Stomach (tissue), 9 donors: ENCODE data around the gene SPSB4. TPM values are rescaled to one million over a fixed set of nuclear protein-coding genes. Genes with fewer than 3 reads are reported as not detected.
"Not testable (repeated sequence)": the region's sequence is repeated elsewhere in the genome, so short reads cannot be mapped to it uniquely, and the experiment has no call there.

ENCODE experiments used
- DNase-seq, 2 donors: peaks; one replicate each; pipeline versions ENCODE4 v3.0.0 to v3.0.0-alpha.2; 2013 to 2019
- H3K27ac ChIP-seq, 5 donors: fragments of 200-600 bp in 4 of 5; sonication (generic) in 4 of 5; one replicate each; pipeline ENCODE4 v1.5.1; 2013 to 2019; ENCODE audit warnings: mild to moderate bottlenecking in 1 of 5, moderate library complexity in 1 of 5
- H3K27me3 ChIP-seq, 3 donors: fragments of 200-600 bp; sonication (generic); one replicate each; pipeline ENCODE4 v1.5.1; 2017 to 2019; ENCODE audit warnings: mixed run types in 1 of 3
- H3K36me3 ChIP-seq, 4 donors: fragments of 200-600 bp; sonication (generic); 1 replicate in 3 of 4; 2 replicates in 1 of 4; pipeline ENCODE4 v1.5.1; 2016 to 2019
- H3K4me1 ChIP-seq, 4 donors: fragments of 200-600 bp; sonication (generic); one replicate each; pipeline ENCODE4 v1.5.1; 2016 to 2019
- H3K4me3 ChIP-seq, 4 donors: fragments of 200-600 bp; sonication (generic) in 3 of 4; one replicate each; pipeline ENCODE4 v1.5.1; 2016 to 2019; ENCODE audit warnings: mild to moderate bottlenecking in 1 of 4
- H3K9me3 ChIP-seq, 4 donors: fragments of 200-600 bp; sonication (generic); one replicate each; pipeline ENCODE4 v1.5.1; 2016 to 2019
- EP300 ChIP-seq: sonication (generic); formaldehyde crosslinking; IDR thresholded peaks from one replicate; pipeline ENCODE4 v1.6.1; 2017; ENCODE audit warnings: antibody characterized with exemption
- POLR2A ChIP-seq, 4 donors: fragments of 450-650 bp; IDR thresholded peaks; one replicate each; pipeline ENCODE4 v1.6.1; 2016; ENCODE audit warnings: antibody characterized with exemption in 4 of 4, control low read depth in 2 of 4, mild to moderate bottlenecking in 1 of 4, moderate library complexity in 1 of 4
- POLR2AphosphoS5 ChIP-seq, 3 donors: sonication (generic); formaldehyde crosslinking; IDR thresholded peaks; one replicate each; pipeline ENCODE4 v1.6.1; 2016; ENCODE audit warnings: antibody characterized with exemption in 3 of 3
- WGBS, 5 donors: extraction: QIAGEN DNeasy Blood & Tissue Kit in 3 of 5; methylation state at CpG; one replicate each; pipeline versions ENCODE4 v1.1.5 to v1.1.7; 2013 to 2018; 5-methylcytosine and 5-hydroxymethylcytosine counted together
- intact Hi-C: fragments of 100-400 bp; cut with DNase I; formaldehyde crosslinking; loops from one replicate; pipeline ENCODE4 v1.15.1; 2023; ENCODE audit warnings: low total_unique reads
- polyA plus RNA-seq, 3 donors: library from polyadenylated mRNA; stranded (reverse); fragments of 200-250 nt; gene quantifications; one replicate each; pipeline ENCODE4 v1.2.3, GENCODE V29; 2013
- total RNA-seq, 5 donors: library from RNA; depleted of rRNA; stranded (reverse); fragments of >200 nt; gene quantifications; one replicate each; pipeline versions ENCODE4 v1.1.0 to v1.2.3, GENCODE V29; 2014 to 2016
- TF ChIP-seq, protein P1 (sequence below), 7 experiments: fragments of 450-650 bp in 4 of 7; fragments of 200-600 bp in 3 of 7; sonication (generic) in 3 of 7; IDR thresholded peaks; one replicate each; pipeline ENCODE4 v1.5.1; 2016 to 2019; ENCODE audit warnings: antibody characterized with exemption in 7 of 7, control low read depth in 2 of 7, mild to moderate bottlenecking in 1 of 7
- donor health status: healthy with polysubstance abuse.
- donor health status: Bipolar disorder and iron deficiency.
- donor health status: healthy.

SPSB4 gene
- total and polyA plus RNA-seq, 8 donors, result 0.05 to 2.4 (median 1.8) TPM; not detected in 5

DNA sequence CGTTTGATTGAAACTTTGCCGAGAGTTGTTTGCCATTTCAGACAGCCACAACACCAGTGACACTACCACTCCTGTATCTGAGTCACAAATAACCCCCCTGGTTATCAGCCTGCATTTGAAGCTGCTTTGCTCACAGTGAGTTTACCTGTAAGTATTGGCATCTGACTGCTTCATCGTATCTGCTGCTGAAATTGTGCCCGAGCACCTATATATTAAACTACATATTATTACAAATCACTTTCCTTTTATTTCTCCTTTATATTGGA, 39.2 kb upstream of the SPSB4 start:
- Histone ChIP-seq H3K27ac (no peak overlapping the region), H3K4me3 (no peak overlapping the region), H3K9me3 (no peaks in the 10 kb centered on the region), H3K36me3 (no peaks in the 10 kb centered on the region), H3K4me1 (peaks cover 0 to 8% (median 0%) of the 10 kb centered on the region in 4 donors), H3K27me3 (peaks cover 0 to 3% (median 0%) of the 10 kb centered on the region in 3 donors)
- 42 to 58% (median 49%) methylated on average over 4 of the region's 4 CpGs for WGBS, 5 donors
- no peak for DNase-seq
- TF ChIP-seq POLR2A (IDR thresholded peaks at IDR 0.05), result no peak
- no peak for TF ChIP-seq EP300
- intact Hi-C loops, result loop anchor here (10.0 kb wide), 1 partner anchor 93 kb away; no protein-coding TSS in a partner anchor

DNA sequence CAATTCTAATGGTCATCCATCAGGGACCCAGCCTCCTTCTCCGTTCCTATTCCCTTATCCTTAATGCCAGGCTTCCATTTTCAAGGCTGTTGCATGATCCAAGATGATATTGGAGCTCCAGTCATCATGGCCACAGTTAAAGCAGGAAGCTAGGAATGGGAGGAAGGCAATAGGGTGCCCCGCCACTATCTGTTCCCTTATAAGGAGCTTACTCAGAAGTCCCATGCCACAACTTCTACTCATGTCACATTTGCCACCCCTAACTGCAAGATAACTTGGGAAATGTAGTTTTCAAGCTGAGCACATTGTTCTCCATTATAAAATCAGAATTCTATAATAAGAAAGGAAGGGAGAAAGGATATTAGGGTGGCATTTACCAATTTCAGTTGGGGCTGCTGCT, 38.6 kb upstream of the SPSB4 start:
- peaks cover 0 to 3% (median 0%) of the 10 kb centered on the region in 3 donors for H3K27me3 ChIP-seq
- intact Hi-C loops, result loop anchor here (10.0 kb wide), 1 partner anchor 92 kb away; no protein-coding TSS in a partner anchor
- WGBS, 5 donors, result 90 to 95% (median 93%) methylated on average over 2 of the region's 2 CpGs

DNA sequence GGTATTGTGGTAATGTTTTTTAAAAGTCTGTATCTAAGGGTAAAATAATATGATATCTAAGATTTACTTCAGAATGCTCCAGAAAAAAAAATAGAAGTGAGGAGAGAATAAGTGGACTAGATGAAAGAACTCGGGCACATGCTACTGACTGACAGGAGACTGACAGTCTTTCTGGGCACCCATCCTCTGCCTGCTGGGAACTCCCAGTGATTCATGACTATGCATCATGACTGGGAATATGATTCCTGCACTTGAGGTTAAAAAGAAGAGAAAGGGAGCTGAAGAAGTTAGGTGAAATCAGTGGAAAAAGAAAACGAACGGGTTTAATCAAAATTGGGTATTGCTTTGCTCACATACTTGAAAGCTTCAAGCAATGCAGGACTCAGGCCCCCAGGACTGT, 35.7 kb upstream of the SPSB4 start:
- H3K9me3 ChIP-seq, result no peaks in the 10 kb centered on the region
- H3K4me3 ChIP-seq, result no peak overlapping the region
- DNase-seq, result no peak
- no peak for TF ChIP-seq POLR2A (IDR thresholded peaks at IDR 0.05)
- TF ChIP-seq EP300, result no peak
- TF ChIP-seq, protein P1, sequence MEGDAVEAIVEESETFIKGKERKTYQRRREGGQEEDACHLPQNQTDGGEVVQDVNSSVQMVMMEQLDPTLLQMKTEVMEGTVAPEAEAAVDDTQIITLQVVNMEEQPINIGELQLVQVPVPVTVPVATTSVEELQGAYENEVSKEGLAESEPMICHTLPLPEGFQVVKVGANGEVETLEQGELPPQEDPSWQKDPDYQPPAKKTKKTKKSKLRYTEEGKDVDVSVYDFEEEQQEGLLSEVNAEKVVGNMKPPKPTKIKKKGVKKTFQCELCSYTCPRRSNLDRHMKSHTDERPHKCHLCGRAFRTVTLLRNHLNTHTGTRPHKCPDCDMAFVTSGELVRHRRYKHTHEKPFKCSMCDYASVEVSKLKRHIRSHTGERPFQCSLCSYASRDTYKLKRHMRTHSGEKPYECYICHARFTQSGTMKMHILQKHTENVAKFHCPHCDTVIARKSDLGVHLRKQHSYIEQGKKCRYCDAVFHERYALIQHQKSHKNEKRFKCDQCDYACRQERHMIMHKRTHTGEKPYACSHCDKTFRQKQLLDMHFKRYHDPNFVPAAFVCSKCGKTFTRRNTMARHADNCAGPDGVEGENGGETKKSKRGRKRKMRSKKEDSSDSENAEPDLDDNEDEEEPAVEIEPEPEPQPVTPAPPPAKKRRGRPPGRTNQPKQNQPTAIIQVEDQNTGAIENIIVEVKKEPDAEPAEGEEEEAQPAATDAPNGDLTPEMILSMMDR (IDR thresholded peaks at IDR 0.05), result no peak
- TF ChIP-seq POLR2AphosphoS5 (IDR thresholded peaks at IDR 0.05), result no peak
- no peaks in the 10 kb centered on the region for H3K36me3 ChIP-seq
- intact Hi-C loops, result loop anchor here (10.0 kb wide), 1 partner anchor 89 kb away; no protein-coding TSS in a partner anchor
- peaks cover 0 to 8% (median 0%) of the 10 kb centered on the region in 4 donors for H3K4me1 ChIP-seq
- WGBS, 5 donors, result 82 to 93% (median 91%) methylated on average over 3 of the region's 3 CpGs
- H3K27me3 ChIP-seq, result peaks cover 0 to 1% (median 0%) of the 10 kb centered on the region in 3 donors
- H3K27ac ChIP-seq, result no peak overlapping the region

More for the DNA sequence above, 38.6 kb upstream of the SPSB4 start:
- DNase-seq, result no peak
- TF ChIP-seq POLR2AphosphoS5 (IDR thresholded peaks at IDR 0.05) (no peak), EP300 (no peak), POLR2A (IDR thresholded peaks at IDR 0.05) (no peak)
- TF ChIP-seq, protein P1 (IDR thresholded peaks at IDR 0.05), result no peak
- H3K36me3 ChIP-seq, result no peaks in the 10 kb centered on the region
- no peak overlapping the region for H3K4me3 ChIP-seq
- H3K4me1 ChIP-seq, result peaks cover 0 to 8% (median 0%) of the 10 kb centered on the region in 4 donors
- no peaks in the 10 kb centered on the region for H3K9me3 ChIP-seq
- no peak overlapping the region for H3K27ac ChIP-seq

DNA sequence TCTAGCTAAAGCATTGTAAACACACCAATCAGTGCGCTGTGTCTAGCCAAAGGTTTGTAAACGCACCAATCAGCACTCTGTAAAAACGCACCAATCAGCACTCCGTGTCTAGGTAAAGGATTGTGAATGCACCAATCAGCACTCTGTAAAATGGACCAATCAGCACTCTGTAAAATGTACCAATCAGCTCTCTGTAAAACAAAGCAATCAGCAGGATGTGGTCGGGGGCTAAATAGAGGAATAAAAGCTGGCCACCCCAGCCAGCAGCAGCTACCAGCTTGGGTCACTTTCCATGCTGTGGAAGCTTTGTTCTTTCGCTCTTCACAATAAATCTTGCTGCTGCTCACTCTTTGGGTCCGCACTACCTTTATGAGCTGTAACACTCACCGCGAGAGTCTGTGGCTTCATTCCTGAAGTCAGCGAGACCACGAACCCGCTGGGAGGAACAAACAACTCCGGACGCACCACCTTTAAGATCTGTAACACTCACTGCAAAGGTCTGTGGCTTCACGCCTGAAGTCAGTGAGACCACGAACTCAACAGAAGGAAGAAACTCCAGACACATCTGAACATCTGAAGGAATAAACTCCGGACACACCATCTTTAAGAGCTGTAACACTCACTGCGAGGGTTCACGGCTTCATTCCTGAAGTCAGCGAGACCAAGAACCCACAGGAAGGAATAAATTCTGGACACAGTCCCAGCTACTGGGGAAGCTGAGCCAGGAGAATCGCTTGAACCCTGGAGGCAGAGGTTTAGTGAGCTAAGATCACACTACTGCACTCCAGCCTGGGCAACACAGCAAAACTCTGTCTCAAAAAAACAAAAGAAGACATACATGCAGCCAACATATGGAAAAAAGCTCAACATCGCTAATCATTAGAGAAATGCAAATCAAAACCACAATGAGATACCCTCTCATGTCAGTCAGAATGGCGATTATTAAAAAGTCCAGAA, 33.5 kb upstream of the SPSB4 start:
- not testable (repeated sequence) for H3K36me3 ChIP-seq, H3K9me3 ChIP-seq, DNase-seq, H3K4me3 ChIP-seq, H3K4me1 ChIP-seq, H3K27me3 ChIP-seq, H3K27ac ChIP-seq
- intact Hi-C loops, result loop anchor here (10.0 kb wide), 1 partner anchor 87 kb away; no protein-coding TSS in a partner anchor
- WGBS, 5 donors, result 72 to 85% (median 77%) methylated on average over 20 to 23 of the region's 23 CpGs

DNA sequence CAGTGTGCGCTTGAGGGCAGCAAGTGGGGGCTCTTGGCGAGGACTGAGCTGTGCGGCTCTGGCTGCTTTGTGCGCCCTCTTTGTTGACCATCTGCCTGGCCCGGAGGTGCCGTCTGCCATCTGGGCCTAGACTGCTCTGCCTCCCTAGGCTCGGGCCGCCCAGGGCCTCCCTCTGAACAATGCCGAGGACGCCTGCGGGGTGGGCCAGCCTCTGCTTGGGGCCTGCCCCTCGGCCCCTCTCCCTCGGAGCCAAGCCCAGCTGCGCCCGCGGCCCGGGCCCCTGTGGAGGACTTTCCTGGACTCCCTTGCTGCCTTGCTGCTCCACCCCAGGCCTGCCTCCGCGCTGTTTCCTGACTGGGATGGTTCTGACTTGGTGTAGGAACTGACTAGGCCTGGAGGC, 31.9 kb upstream of the SPSB4 start:
- Histone ChIP-seq H3K9me3 (no peaks in the 10 kb centered on the region), H3K4me3 (no peak overlapping the region), H3K4me1 (no peaks in the 10 kb centered on the region), H3K27ac (no peak overlapping the region), H3K36me3 (no peaks in the 10 kb centered on the region), H3K27me3 (no peaks in the 10 kb centered on the region)
- intact Hi-C loops, result loop anchor here (10.0 kb wide), 1 partner anchor 86 kb away; no protein-coding TSS in a partner anchor
- DNase-seq, result no peak
- TF ChIP-seq EP300, result no peak
- TF ChIP-seq, protein P1 (IDR thresholded peaks at IDR 0.05), result no peak
- no peak for TF ChIP-seq POLR2A (IDR thresholded peaks at IDR 0.05)
- no peak for TF ChIP-seq POLR2AphosphoS5 (IDR thresholded peaks at IDR 0.05)
- whole genome bisulfite sequencing, 5 donors, result 93 to 96% (median 96%) methylated on average over 3 to 19 of the region's 19 CpGs
